SK-N-MC (cell line): ENCODE measurements around the gene CFAP61.

Experiments
- EZH2 ChIP-seq: fragments of 200-600 bp; sonication (generic); IDR thresholded peaks from one replicate; pipeline ENCODE4 v1.6.1; 2017; ENCODE audit warnings: antibody characterized with exemption
- POLR2AphosphoS5 ChIP-seq: IDR thresholded peaks from 2 replicates; pipeline ENCODE4 v1.6.1; 2012; ENCODE audit warnings: mild to moderate bottlenecking, low read depth, low read length, borderline replicate concordance

- TF ChIP-seq EZH2 (no peak), POLR2AphosphoS5 (no peak)
Measured at GRCh38 chr20:20034486-20034885, 17.8 kb upstream of the CFAP61 start.
